ENCODE results near the gene MGAT4B.

DNA sequence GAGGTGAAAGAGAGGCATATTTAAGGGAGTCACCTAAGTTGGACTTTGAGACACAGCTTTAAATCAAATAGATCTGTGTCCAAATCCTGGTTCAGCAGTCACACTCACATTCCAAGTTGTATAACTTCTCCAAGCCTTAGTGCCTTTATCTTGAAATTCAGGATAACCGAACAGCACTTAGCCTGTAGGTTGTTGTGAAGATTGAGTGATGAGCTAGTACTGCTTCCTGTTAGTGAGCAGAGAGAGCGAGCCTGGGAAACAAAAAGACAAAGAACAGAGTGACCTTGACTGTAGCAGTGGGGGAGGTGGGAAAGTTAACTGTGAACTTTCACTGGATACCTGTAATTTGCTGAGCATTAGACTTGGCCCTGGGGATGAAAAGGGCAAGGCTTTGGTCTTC is 51.6 kb downstream of the MGAT4B start:
- TF ChIP-seq, protein P1, sequence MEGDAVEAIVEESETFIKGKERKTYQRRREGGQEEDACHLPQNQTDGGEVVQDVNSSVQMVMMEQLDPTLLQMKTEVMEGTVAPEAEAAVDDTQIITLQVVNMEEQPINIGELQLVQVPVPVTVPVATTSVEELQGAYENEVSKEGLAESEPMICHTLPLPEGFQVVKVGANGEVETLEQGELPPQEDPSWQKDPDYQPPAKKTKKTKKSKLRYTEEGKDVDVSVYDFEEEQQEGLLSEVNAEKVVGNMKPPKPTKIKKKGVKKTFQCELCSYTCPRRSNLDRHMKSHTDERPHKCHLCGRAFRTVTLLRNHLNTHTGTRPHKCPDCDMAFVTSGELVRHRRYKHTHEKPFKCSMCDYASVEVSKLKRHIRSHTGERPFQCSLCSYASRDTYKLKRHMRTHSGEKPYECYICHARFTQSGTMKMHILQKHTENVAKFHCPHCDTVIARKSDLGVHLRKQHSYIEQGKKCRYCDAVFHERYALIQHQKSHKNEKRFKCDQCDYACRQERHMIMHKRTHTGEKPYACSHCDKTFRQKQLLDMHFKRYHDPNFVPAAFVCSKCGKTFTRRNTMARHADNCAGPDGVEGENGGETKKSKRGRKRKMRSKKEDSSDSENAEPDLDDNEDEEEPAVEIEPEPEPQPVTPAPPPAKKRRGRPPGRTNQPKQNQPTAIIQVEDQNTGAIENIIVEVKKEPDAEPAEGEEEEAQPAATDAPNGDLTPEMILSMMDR (conservative IDR thresholded peaks at IDR 0.05 in 1 of 2, IDR thresholded peaks at IDR 0.05 in 1 of 2; ENCODE audit: low read depth in 1 of 2, low read length in 2 of 2) = no peak
- no peak for TF ChIP-seq EZH2 (IDR thresholded peaks at IDR 0.05; ENCODE audit: low read length, missing control alignments)

Measured in fibroblast of lung (primary cell).